ENCODE data around the gene KDM3B.
A peak's percentile ranks its signal among the peaks of the same experiment; 100 is the strongest.

KDM3B gene

GRCh38 chr5:138331449-138332368 is 20.8 kb upstream of the KDM3B start, which contains the start of gene CDC25C:
CDC25C (minus strand) TSS chr5:138331804; CDS start chr5:138331180, 624 bp downstream.
- peak; percentile 100 for ATAC-seq
- TF ChIP-seq, protein P1, sequence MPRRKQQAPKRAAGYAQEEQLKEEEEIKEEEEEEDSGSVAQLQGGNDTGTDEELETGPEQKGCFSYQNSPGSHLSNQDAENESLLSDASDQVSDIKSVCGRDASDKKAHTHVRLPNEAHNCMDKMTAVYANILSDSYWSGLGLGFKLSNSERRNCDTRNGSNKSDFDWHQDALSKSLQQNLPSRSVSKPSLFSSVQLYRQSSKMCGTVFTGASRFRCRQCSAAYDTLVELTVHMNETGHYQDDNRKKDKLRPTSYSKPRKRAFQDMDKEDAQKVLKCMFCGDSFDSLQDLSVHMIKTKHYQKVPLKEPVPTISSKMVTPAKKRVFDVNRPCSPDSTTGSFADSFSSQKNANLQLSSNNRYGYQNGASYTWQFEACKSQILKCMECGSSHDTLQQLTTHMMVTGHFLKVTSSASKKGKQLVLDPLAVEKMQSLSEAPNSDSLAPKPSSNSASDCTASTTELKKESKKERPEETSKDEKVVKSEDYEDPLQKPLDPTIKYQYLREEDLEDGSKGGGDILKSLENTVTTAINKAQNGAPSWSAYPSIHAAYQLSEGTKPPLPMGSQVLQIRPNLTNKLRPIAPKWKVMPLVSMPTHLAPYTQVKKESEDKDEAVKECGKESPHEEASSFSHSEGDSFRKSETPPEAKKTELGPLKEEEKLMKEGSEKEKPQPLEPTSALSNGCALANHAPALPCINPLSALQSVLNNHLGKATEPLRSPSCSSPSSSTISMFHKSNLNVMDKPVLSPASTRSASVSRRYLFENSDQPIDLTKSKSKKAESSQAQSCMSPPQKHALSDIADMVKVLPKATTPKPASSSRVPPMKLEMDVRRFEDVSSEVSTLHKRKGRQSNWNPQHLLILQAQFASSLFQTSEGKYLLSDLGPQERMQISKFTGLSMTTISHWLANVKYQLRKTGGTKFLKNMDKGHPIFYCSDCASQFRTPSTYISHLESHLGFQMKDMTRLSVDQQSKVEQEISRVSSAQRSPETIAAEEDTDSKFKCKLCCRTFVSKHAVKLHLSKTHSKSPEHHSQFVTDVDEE (CRISPR knock-in tag; IDR thresholded peaks at IDR 0.05) = no peak
- no peak for TF ChIP-seq ZNF8 (CRISPR knock-in tag; IDR thresholded peaks at IDR 0.05)
- no peak for TF ChIP-seq ZFP30 (CRISPR knock-in tag; IDR thresholded peaks at IDR 0.05)
- no peak for TF ChIP-seq PPARA (CRISPR knock-in tag; IDR thresholded peaks at IDR 0.05; ENCODE audit: borderline replicate concordance)
- TF ChIP-seq ARNTL (CRISPR knock-in tag; IDR thresholded peaks at IDR 0.05; ENCODE audit: borderline replicate concordance, low read depth) = no peak
- no peak for TF ChIP-seq ZNF70 (CRISPR knock-in tag; IDR thresholded peaks at IDR 0.05)
- no peak for TF ChIP-seq ZNF565 (CRISPR knock-in tag; conservative IDR thresholded peaks at IDR 0.05; ENCODE audit: low read depth)
- TF ChIP-seq ZC3H10 (CRISPR knock-in tag; IDR thresholded peaks at IDR 0.05) = no peak
- TF ChIP-seq, protein P2, sequence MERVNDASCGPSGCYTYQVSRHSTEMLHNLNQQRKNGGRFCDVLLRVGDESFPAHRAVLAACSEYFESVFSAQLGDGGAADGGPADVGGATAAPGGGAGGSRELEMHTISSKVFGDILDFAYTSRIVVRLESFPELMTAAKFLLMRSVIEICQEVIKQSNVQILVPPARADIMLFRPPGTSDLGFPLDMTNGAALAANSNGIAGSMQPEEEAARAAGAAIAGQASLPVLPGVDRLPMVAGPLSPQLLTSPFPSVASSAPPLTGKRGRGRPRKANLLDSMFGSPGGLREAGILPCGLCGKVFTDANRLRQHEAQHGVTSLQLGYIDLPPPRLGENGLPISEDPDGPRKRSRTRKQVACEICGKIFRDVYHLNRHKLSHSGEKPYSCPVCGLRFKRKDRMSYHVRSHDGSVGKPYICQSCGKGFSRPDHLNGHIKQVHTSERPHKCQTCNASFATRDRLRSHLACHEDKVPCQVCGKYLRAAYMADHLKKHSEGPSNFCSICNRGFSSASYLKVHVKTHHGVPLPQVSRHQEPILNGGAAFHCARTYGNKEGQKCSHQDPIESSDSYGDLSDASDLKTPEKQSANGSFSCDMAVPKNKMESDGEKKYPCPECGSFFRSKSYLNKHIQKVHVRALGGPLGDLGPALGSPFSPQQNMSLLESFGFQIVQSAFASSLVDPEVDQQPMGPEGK (CRISPR knock-in tag; IDR thresholded peaks at IDR 0.05; ENCODE audit: borderline replicate concordance) = no peak
- no peak for TF ChIP-seq ISL1 (CRISPR knock-in tag; IDR thresholded peaks at IDR 0.05)
- TF ChIP-seq, protein P3, sequence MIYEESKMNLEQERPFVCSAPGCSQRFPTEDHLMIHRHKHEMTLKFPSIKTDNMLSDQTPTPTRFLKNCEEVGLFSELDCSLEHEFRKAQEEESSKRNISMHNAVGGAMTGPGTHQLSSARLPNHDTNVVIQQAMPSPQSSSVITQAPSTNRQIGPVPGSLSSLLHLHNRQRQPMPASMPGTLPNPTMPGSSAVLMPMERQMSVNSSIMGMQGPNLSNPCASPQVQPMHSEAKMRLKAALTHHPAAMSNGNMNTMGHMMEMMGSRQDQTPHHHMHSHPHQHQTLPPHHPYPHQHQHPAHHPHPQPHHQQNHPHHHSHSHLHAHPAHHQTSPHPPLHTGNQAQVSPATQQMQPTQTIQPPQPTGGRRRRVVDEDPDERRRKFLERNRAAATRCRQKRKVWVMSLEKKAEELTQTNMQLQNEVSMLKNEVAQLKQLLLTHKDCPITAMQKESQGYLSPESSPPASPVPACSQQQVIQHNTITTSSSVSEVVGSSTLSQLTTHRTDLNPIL (CRISPR knock-in tag; IDR thresholded peaks at IDR 0.05; ENCODE audit: low read depth) = no peak
- TF ChIP-seq, protein P4, sequence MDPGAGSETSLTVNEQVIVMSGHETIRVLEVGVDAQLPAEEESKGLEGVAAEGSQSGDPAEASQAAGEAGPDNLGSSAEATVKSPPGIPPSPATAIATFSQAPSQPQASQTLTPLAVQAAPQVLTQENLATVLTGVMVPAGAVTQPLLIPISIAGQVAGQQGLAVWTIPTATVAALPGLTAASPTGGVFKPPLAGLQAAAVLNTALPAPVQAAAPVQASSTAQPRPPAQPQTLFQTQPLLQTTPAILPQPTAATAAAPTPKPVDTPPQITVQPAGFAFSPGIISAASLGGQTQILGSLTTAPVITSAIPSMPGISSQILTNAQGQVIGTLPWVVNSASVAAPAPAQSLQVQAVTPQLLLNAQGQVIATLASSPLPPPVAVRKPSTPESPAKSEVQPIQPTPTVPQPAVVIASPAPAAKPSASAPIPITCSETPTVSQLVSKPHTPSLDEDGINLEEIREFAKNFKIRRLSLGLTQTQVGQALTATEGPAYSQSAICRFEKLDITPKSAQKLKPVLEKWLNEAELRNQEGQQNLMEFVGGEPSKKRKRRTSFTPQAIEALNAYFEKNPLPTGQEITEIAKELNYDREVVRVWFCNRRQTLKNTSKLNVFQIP (CRISPR knock-in tag; IDR thresholded peaks at IDR 0.05; ENCODE audit: borderline replicate concordance, low read depth) = no peak
- no peak for TF ChIP-seq ZFP3 (CRISPR knock-in tag; IDR thresholded peaks at IDR 0.05)
- TF ChIP-seq TCF4 (CRISPR knock-in tag; IDR thresholded peaks at IDR 0.05; ENCODE audit: borderline replicate concordance) = no peak
- no peak for TF ChIP-seq OSR1 (CRISPR knock-in tag; IDR thresholded peaks at IDR 0.05)
- TF ChIP-seq CSDC2 (CRISPR knock-in tag; IDR thresholded peaks at IDR 0.05) = no peak
- no peak for TF ChIP-seq TOX (CRISPR knock-in tag; IDR thresholded peaks at IDR 0.05; ENCODE audit: borderline replicate concordance)
- TF ChIP-seq, protein P5, sequence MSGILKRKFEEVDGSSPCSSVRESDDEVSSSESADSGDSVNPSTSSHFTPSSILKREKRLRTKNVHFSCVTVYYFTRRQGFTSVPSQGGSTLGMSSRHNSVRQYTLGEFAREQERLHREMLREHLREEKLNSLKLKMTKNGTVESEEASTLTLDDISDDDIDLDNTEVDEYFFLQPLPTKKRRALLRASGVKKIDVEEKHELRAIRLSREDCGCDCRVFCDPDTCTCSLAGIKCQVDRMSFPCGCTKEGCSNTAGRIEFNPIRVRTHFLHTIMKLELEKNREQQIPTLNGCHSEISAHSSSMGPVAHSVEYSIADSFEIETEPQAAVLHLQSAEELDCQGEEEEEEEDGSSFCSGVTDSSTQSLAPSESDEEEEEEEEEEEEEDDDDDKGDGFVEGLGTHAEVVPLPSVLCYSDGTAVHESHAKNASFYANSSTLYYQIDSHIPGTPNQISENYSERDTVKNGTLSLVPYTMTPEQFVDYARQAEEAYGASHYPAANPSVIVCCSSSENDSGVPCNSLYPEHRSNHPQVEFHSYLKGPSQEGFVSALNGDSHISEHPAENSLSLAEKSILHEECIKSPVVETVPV (CRISPR knock-in tag; IDR thresholded peaks at IDR 0.05) = no peak
- TF ChIP-seq ESRRG (CRISPR knock-in tag; IDR thresholded peaks at IDR 0.05) = no peak
- TF ChIP-seq GLIS3 (CRISPR knock-in tag; IDR thresholded peaks at IDR 0.05) = no peak

DNA sequence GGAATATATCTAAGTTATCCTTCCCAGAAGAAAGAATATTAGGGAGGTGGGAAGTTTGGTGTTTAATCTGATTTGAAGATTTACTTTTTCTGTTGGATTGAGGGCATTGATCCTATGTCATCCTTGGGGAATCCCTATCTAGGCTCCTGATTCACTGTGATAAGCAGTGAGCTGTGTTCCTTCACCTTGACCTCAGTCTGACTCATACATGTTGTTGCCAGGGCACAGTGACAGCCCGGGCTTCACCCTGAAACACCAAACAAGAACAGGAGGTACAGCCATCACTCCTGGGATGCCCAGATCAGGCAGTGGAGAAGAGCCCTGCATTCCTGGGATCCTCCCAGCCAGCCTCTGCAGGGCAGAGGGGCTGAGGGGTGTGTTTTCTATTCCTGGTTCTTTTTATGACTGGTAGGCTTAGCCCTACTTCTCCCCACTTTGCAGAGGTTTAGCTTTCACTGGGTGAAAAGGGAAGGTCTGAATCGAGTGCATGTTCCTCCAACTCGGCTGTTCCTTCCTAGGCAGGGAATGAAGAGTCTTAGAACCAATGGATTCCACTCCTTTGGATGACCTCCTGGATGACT is 17.5 kb upstream of the KDM3B start:
- ATAC-seq = no peak

More for the DNA sequence above, 17.5 kb upstream of the KDM3B start:
- TF ChIP-seq ZNF70 (CRISPR knock-in tag; IDR thresholded peaks at IDR 0.05) (no peak), TOX (CRISPR knock-in tag; IDR thresholded peaks at IDR 0.05; ENCODE audit: borderline replicate concordance) (no peak), RARB (CRISPR knock-in tag; IDR thresholded peaks at IDR 0.05) (no peak), GLIS3 (CRISPR knock-in tag; IDR thresholded peaks at IDR 0.05) (no peak), ARNTL (CRISPR knock-in tag; IDR thresholded peaks at IDR 0.05; ENCODE audit: borderline replicate concordance, low read depth) (no peak), ZFP30 (CRISPR knock-in tag; IDR thresholded peaks at IDR 0.05) (no peak), ZNF565 (CRISPR knock-in tag; conservative IDR thresholded peaks at IDR 0.05; ENCODE audit: low read depth) (no peak), ZNF8 (CRISPR knock-in tag; IDR thresholded peaks at IDR 0.05) (no peak), OSR1 (CRISPR knock-in tag; IDR thresholded peaks at IDR 0.05) (no peak), ZFP3 (CRISPR knock-in tag; IDR thresholded peaks at IDR 0.05) (no peak)
- TF ChIP-seq, protein P5 (CRISPR knock-in tag; IDR thresholded peaks at IDR 0.05) = no peak
- TF ChIP-seq, protein P3 (CRISPR knock-in tag; IDR thresholded peaks at IDR 0.05; ENCODE audit: low read depth) = no peak
- TF ChIP-seq, protein P4 (CRISPR knock-in tag; IDR thresholded peaks at IDR 0.05; ENCODE audit: borderline replicate concordance, low read depth) = no peak

All from SK-N-SH treated with all-trans-retinoic acid at 6 μM for 48 hours (cell line).